CD4-positive, alpha-beta T cell treated with Interleukin-17A for 4 hours (primary cell): ENCODE measurements around the gene TMPRSS6.
A peak's percentile ranks its signal among the peaks of the same experiment; 100 is the strongest.
"Not testable (repeated sequence)": the region's sequence is repeated elsewhere in the genome, so short reads cannot be mapped to it uniquely, and the experiment has no call there.

ENCODE experiments used
- DNase-seq: peaks from one replicate; pipeline ENCODE4 v3.0.0-alpha.2; 2020; ENCODE audit warnings: mixed read lengths

TMPRSS6 gene

GRCh38 chr22:37084385-37084784 lies 25.1 kb downstream of the TMPRSS6 start:
- DNase-seq, result no peak

- no peak for DNase-seq
Observed at GRCh38 chr22:37083914-37084313, 25.6 kb downstream of the TMPRSS6 start.

- no peak for DNase-seq
Observed at GRCh38 chr22:37082251-37082873, 27.2 kb downstream of the TMPRSS6 start.

GRCh38 chr22:37080838-37081237 lies 28.7 kb downstream of the TMPRSS6 start:
- DNase-seq, result no peak

GRCh38 chr22:37080438-37080837 lies 29.1 kb downstream of the TMPRSS6 start:
- DNase-seq, result no peak

- peak; percentile 80 for DNase-seq
Observed at GRCh38 chr22:37079668-37080171, 29.8 kb downstream of the TMPRSS6 start.

- peak; percentile 23 for DNase-seq
Observed at GRCh38 chr22:37079158-37079557, 30.4 kb downstream of the TMPRSS6 start.

- DNase-seq, result peak; percentile 91
Observed at GRCh38 chr22:37077802-37078448, 31.6 kb downstream of the TMPRSS6 start.

- DNase-seq, result no peak
Observed at GRCh38 chr22:37075822-37076433, 33.6 kb downstream of the TMPRSS6 start.

- no peak for DNase-seq
Observed at GRCh38 chr22:37075046-37075445, 34.5 kb downstream of the TMPRSS6 start.

- DNase-seq, result no peak
Observed at GRCh38 chr22:37074537-37074936, 35.0 kb downstream of the TMPRSS6 start.

GRCh38 chr22:37072673-37073072 lies 36.8 kb downstream of the TMPRSS6 start:
- no peak for DNase-seq

GRCh38 chr22:37071850-37072592 lies 37.5 kb downstream of the TMPRSS6 start:
- DNase-seq, result not testable (repeated sequence)

- DNase-seq, result no peak
Observed at GRCh38 chr22:37070744-37071143, 38.8 kb downstream of the TMPRSS6 start.

GRCh38 chr22:37070334-37070733 lies 39.2 kb downstream of the TMPRSS6 start:
- DNase-seq, result no peak

- DNase-seq, result no peak
Observed at GRCh38 chr22:37069719-37070118, 39.8 kb downstream of the TMPRSS6 start.

- DNase-seq, result no peak
Observed at GRCh38 chr22:37069319-37069718, 40.2 kb downstream of the TMPRSS6 start.

GRCh38 chr22:37068859-37069258 lies 40.7 kb downstream of the TMPRSS6 start:
- DNase-seq, result no peak

- DNase-seq, result no peak
Observed at GRCh38 chr22:37067428-37067827, 42.1 kb downstream of the TMPRSS6 start.

- DNase-seq, result no peak
Observed at GRCh38 chr22:37065961-37066360, 43.6 kb downstream of the TMPRSS6 start.

GRCh38 chr22:37065180-37065579 lies 44.3 kb downstream of the TMPRSS6 start:
- no peak for DNase-seq

GRCh38 chr22:37064553-37064952 lies 45.0 kb downstream of the TMPRSS6 start:
- DNase-seq, result no peak
